Karpas-422 (cell line): ENCODE data around the gene CYTH4. TPM values are rescaled to one million over a fixed set of nuclear protein-coding genes. Genes with fewer than 3 reads are reported as not detected.

Experiments
- DNase-seq: peaks from one replicate; pipeline ENCODE4 v3.0.0-alpha.2; 2015
- H2AFZ ChIP-seq: fragments of 200-600 bp; sonication (generic); 2 replicates; pipeline ENCODE4 v1.6.1; 2014; ENCODE audit warnings: antibody characterized with exemption, low read length, mixed read lengths
- H3K27ac ChIP-seq: fragments of 200-600 bp; sonication (generic); 2 replicates; pipeline ENCODE4 v1.5.1; 2014; ENCODE audit warnings: mild to moderate bottlenecking, low read length, moderate library complexity
- H3K27me3 ChIP-seq: fragments of 200-600 bp; sonication (generic); 2 replicates; pipeline ENCODE4 v1.6.1; 2014; ENCODE audit warnings: low read length, mixed read lengths
- H3K36me3 ChIP-seq: fragments of 200-600 bp; sonication (generic); 2 replicates; pipeline ENCODE4 v1.6.1; 2014; ENCODE audit warnings: low read length, mixed read lengths; ENCODE audit not compliant: insufficient read depth
- H3K4me1 ChIP-seq: fragments of 200-600 bp; sonication (generic); 2 replicates; pipeline ENCODE4 v1.6.1; 2014; ENCODE audit warnings: mild to moderate bottlenecking, low read length, mixed read lengths
- H3K4me2 ChIP-seq: fragments of 200-600 bp; sonication (generic); 2 replicates; pipeline ENCODE4 v1.6.1; 2014; ENCODE audit warnings: low read length, low read depth, mild to moderate bottlenecking; ENCODE audit not compliant: poor library complexity, severe bottlenecking
- H3K4me3 ChIP-seq: fragments of 200-600 bp; sonication (generic); 2 replicates; pipeline ENCODE4 v1.5.1; 2014; ENCODE audit warnings: mild to moderate bottlenecking, antibody characterized with exemption, low read length, mixed read lengths
- H3K79me2 ChIP-seq: fragments of 200-600 bp; sonication (generic); 2 replicates; pipeline ENCODE4 v1.6.1; 2014; ENCODE audit warnings: mild to moderate bottlenecking, low read length, mixed read lengths
- H3K9ac ChIP-seq: fragments of 200-600 bp; sonication (generic); 2 replicates; pipeline ENCODE4 v1.6.0; 2014; ENCODE audit warnings: low read length
- H3K9me2 ChIP-seq: fragments of 200-600 bp; sonication (generic), shearing (Covaris generic); replicated peaks from 2 replicates; pipeline ENCODE4 v1.6.0; 2014; ENCODE audit warnings: mild to moderate bottlenecking, low read length, moderate library complexity; ENCODE audit not compliant: insufficient read depth
- H3K9me3 ChIP-seq: fragments of 300-700, 200-600 bp; sonication (generic); 2 replicates; pipeline ENCODE4 v1.6.1; 2014; ENCODE audit warnings: low read length, mixed read lengths
- H4K20me1 ChIP-seq: fragments of 200-600 bp; sonication (generic); 2 replicates; pipeline ENCODE4 v1.6.1; 2014; ENCODE audit warnings: mild to moderate bottlenecking, antibody characterized with exemption, low read length, low read depth; ENCODE audit not compliant: insufficient read depth
- total RNA-seq: library from RNA; depleted of rRNA; stranded (reverse); fragments of >200 nt; shearing (Covaris generic); gene quantifications from 2 replicates; pipeline ENCODE4 v1.2.3, GENCODE V29; 2014; ENCODE audit warnings: low replicate concordance

Gene CYTH4
- total RNA-seq, 1 experiment from 2014 or later, result 12.6 TPM

GRCh38 chr22:37277384-37277783 lies 4.9 kb upstream of the CYTH4 start:
- Histone ChIP-seq H3K4me1 (peaks cover 43% of the 10 kb centered on the region), H2AFZ (no peak overlapping the region), H3K4me3 (no peak overlapping the region), H3K9me2 (no peaks in the 10 kb centered on the region), H3K27me3 (no peaks in the 10 kb centered on the region), H3K9me3 (no peaks in the 10 kb centered on the region), H4K20me1 (no peaks in the 10 kb centered on the region), H3K36me3 (no peaks in the 10 kb centered on the region), H3K9ac (no peak overlapping the region), H3K4me2 (no peak overlapping the region), H3K79me2 (no peaks in the 10 kb centered on the region), H3K27ac (no peak overlapping the region)
- no peak for DNase-seq

GRCh38 chr22:37278261-37278660 lies 4.0 kb upstream of the CYTH4 start:
- no peaks in the 10 kb centered on the region for H3K27me3 ChIP-seq
- no peak overlapping the region for H3K27ac ChIP-seq
- H3K9me3 ChIP-seq, result no peaks in the 10 kb centered on the region
- H4K20me1 ChIP-seq, result no peaks in the 10 kb centered on the region
- DNase-seq, result no peak
- H3K4me3 ChIP-seq, result no peak overlapping the region
- H2AFZ ChIP-seq, result no peak overlapping the region
- no peaks in the 10 kb centered on the region for H3K36me3 ChIP-seq
- H3K4me1 ChIP-seq, result peaks cover 46% of the 10 kb centered on the region
- no peak overlapping the region for H3K9ac ChIP-seq
- no peak overlapping the region for H3K4me2 ChIP-seq
- H3K9me2 ChIP-seq, result no peaks in the 10 kb centered on the region
- H3K79me2 ChIP-seq, result no peaks in the 10 kb centered on the region

GRCh38 chr22:37279331-37280181 lies 2.8 kb upstream of the CYTH4 start:
- no peak overlapping the region for H3K9ac ChIP-seq
- no peaks in the 10 kb centered on the region for H3K27me3 ChIP-seq
- H3K4me2 ChIP-seq, result no peak overlapping the region
- H4K20me1 ChIP-seq, result no peaks in the 10 kb centered on the region
- H3K27ac ChIP-seq, result no peak overlapping the region
- no peak overlapping the region for H2AFZ ChIP-seq
- H3K9me3 ChIP-seq, result no peaks in the 10 kb centered on the region
- peaks cover 46% of the 10 kb centered on the region for H3K4me1 ChIP-seq
- no peak overlapping the region for H3K4me3 ChIP-seq
- H3K9me2 ChIP-seq, result no peaks in the 10 kb centered on the region
- no peaks in the 10 kb centered on the region for H3K36me3 ChIP-seq
- DNase-seq, result no peak
- H3K79me2 ChIP-seq, result no peaks in the 10 kb centered on the region

- Histone ChIP-seq H3K9me3 (no peaks in the 10 kb centered on the region), H3K79me2 (no peaks in the 10 kb centered on the region), H3K4me2 (no peak overlapping the region), H3K36me3 (no peaks in the 10 kb centered on the region), H2AFZ (no peak overlapping the region), H3K9me2 (no peaks in the 10 kb centered on the region), H3K27me3 (no peaks in the 10 kb centered on the region), H4K20me1 (no peaks in the 10 kb centered on the region), H3K4me1 (peaks cover 43% of the 10 kb centered on the region), H3K9ac (no peak overlapping the region), H3K4me3 (no peak overlapping the region), H3K27ac (no peak overlapping the region)
- no peak for DNase-seq
These were observed 1.6 kb upstream of the CYTH4 start for GRCh38 chr22:37280718-37281117.

- no peak for DNase-seq
- no peaks in the 10 kb centered on the region for H3K9me3 ChIP-seq
- no peak overlapping the region for H3K4me2 ChIP-seq
- no peak overlapping the region for H2AFZ ChIP-seq
- H3K27me3 ChIP-seq, result no peaks in the 10 kb centered on the region
- no peaks in the 10 kb centered on the region for H3K79me2 ChIP-seq
- H4K20me1 ChIP-seq, result no peaks in the 10 kb centered on the region
- H3K36me3 ChIP-seq, result no peaks in the 10 kb centered on the region
- no peak overlapping the region for H3K4me3 ChIP-seq
- H3K9ac ChIP-seq, result no peak overlapping the region
- H3K4me1 ChIP-seq, result peaks cover 43% of the 10 kb centered on the region
- no peak overlapping the region for H3K27ac ChIP-seq
- H3K9me2 ChIP-seq, result no peaks in the 10 kb centered on the region
These were observed 1.1 kb upstream of the CYTH4 start for GRCh38 chr22:37281195-37281594.

DNA sequence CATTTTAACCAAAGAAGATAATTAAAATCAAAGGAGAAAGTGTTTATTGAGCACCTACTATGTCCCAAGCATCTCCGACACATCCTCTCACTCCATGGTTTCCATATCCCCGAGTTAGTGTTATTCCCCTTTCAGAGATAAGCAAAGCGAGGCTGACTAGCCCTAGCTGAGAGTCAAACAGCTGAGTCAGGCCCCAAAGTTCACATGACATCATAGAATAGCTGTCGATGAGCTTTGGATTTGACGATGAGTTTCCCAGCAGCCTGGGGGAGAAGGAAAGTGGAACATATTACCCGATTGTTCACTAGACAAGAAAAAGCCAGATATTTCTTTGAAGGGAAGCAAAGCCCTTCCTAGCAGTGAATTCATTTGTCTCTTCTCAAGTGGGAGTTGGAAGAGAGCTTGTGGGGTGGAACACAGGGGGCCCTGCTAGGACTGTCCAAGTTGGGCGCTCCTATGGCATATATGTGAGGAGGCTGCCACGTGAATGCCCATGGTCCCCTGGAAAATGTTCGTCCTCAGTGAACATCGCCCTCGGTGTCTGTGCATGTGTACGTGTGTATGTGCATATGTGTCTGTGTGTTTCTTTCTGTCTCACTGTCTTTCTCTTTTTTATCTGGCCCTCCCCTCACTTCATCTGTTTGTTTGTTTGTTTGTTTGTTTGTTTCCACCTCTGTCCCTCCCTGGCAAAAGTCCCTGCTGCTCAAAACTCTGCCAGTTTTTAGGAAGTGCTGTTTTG lies 493 bp upstream of the CYTH4 start:
- Histone ChIP-seq H4K20me1 (no peaks in the 10 kb centered on the region), H3K9ac (peak overlapping the region; percentile 63), H3K4me3 (peak overlapping the region; percentile 55), H3K79me2 (no peaks in the 10 kb centered on the region), H3K9me2 (no peaks in the 10 kb centered on the region), H3K27me3 (no peaks in the 10 kb centered on the region), H3K9me3 (no peaks in the 10 kb centered on the region), H3K4me1 (peaks cover 43% of the 10 kb centered on the region), H3K4me2 (peak overlapping the region; percentile 86), H3K36me3 (no peaks in the 10 kb centered on the region), H3K27ac (no peak overlapping the region), H2AFZ (no peak overlapping the region)
- no peak for DNase-seq

GRCh38 chr22:37283393-37283937 lies 1.2 kb downstream of the CYTH4 start:
- Histone ChIP-seq H3K9ac (peak overlapping the region; percentile 63), H3K9me2 (no peaks in the 10 kb centered on the region), H3K36me3 (no peaks in the 10 kb centered on the region), H3K27me3 (no peaks in the 10 kb centered on the region), H3K4me1 (peaks cover 43% of the 10 kb centered on the region), H4K20me1 (no peaks in the 10 kb centered on the region), H3K9me3 (no peaks in the 10 kb centered on the region), H3K4me2 (peak overlapping the region; percentile 86), H3K27ac (peak overlapping the region; percentile 92), H3K79me2 (no peaks in the 10 kb centered on the region), H2AFZ (no peak overlapping the region; the same call in 1 of the 2 replicates), H3K4me3 (peak overlapping the region; percentile 55)
- DNase-seq, result peak; percentile 73

DNA sequence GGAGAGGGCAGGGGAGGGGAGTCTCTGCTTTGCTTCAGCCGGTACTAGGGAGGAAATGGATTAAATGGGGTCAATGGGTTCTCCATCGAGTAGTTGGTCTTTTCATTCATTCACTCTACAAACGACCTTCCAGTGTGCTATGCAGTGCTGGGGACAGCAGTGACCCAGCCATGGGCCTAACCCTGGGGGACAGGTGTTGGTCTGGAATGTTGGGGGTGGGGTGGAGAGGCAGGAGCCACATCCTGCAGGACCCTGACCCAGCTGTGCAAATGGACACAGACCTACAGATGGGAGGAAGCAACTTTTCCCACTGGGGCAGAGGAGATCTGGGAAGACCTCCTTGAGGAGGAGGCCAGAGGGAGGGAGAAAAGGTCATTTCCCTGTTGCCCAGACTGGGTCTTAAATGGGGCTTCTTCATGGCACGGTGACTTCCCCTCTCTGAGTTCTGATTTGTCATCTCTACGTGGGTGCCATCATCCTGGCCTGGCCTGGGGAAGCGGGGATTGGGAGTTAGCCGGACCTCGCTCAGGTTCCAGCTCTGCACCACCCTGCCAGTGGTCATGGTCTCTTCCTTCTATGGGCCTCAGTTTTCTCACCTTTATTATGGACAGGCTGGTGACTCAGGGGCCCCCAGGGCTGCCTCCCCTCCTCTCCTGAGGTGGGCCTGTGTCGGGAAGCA lies 2.0 kb downstream of the CYTH4 start:
- peaks cover 38% of the 10 kb centered on the region for H3K4me1 ChIP-seq
- no peak for DNase-seq
- H2AFZ ChIP-seq, result no peak overlapping the region
- no peaks in the 10 kb centered on the region for H3K36me3 ChIP-seq
- H3K4me2 ChIP-seq, result peak overlapping the region; percentile 86
- no peaks in the 10 kb centered on the region for H3K9me3 ChIP-seq
- H4K20me1 ChIP-seq, result no peaks in the 10 kb centered on the region
- H3K4me3 ChIP-seq, result peak overlapping the region; percentile 55
- H3K79me2 ChIP-seq, result no peaks in the 10 kb centered on the region
- no peaks in the 10 kb centered on the region for H3K9me2 ChIP-seq
- no peaks in the 10 kb centered on the region for H3K27me3 ChIP-seq
- peak overlapping the region; percentile 92 for H3K27ac ChIP-seq
- H3K9ac ChIP-seq, result peak overlapping the region; percentile 63
